Liver (tissue), 9 donors: ENCODE results near the gene SPI1. TPM values are rescaled to one million over a fixed set of nuclear protein-coding genes. Genes with fewer than 3 reads are reported as not detected.
A peak's percentile ranks its signal among the peaks of the same experiment; 100 is the strongest.

Source experiments
- DNase-seq: peaks from one replicate; pipeline ENCODE4 v3.0.0-alpha.2; 2017; ENCODE audit warnings: low spot score
- H3K27ac ChIP-seq, 2 donors: one replicate each; pipeline ENCODE4 v1.7.0; 2013; ENCODE audit warnings: inconsistent platforms in 2 of 2, low read length in 2 of 2, control low read depth in 1 of 2, low read depth in 1 of 2, mild to moderate bottlenecking in 1 of 2
- H3K27me3 ChIP-seq, 4 donors: one replicate each; pipeline versions ENCODE4 v1.6.1 to v1.7.0; 2013; ENCODE audit warnings: low read length in 3 of 4, inconsistent platforms in 1 of 4, mild to moderate bottlenecking in 1 of 4, moderate library complexity in 1 of 4; ENCODE audit not compliant: control insufficient read depth in 4 of 4, insufficient read depth in 4 of 4
- H3K36me3 ChIP-seq, 4 donors: one replicate each; pipeline versions ENCODE4 v1.6.1 to v1.7.0; 2013; ENCODE audit warnings: low read length in 3 of 4, mild to moderate bottlenecking in 3 of 4, low read depth in 1 of 4, moderate library complexity in 1 of 4; ENCODE audit not compliant: control insufficient read depth in 4 of 4, insufficient read depth in 3 of 4
- H3K4me1 ChIP-seq, 4 donors: one replicate each; pipeline versions ENCODE4 v1.6.1 to v1.7.0; 2013; ENCODE audit warnings: low read length in 3 of 4, mild to moderate bottlenecking in 3 of 4, moderate library complexity in 1 of 4; ENCODE audit not compliant: control insufficient read depth in 4 of 4, insufficient read depth in 4 of 4
- H3K4me3 ChIP-seq, 3 donors: one replicate each; pipeline versions ENCODE4 v1.6.1 to v1.7.0; 2013; ENCODE audit warnings: low read length in 3 of 3, control low read depth in 1 of 3, low read depth in 1 of 3, mild to moderate bottlenecking in 1 of 3
- H3K9ac ChIP-seq, 2 donors: one replicate each; pipeline ENCODE4 v1.7.0; 2013; ENCODE audit warnings: low read length in 2 of 2, mild to moderate bottlenecking in 2 of 2, moderate library complexity in 2 of 2, control low read depth in 1 of 2, low read depth in 1 of 2
- H3K9me3 ChIP-seq, 4 donors: one replicate each; pipeline versions ENCODE4 v1.6.1 to v1.7.0; 2013; ENCODE audit warnings: low read length in 3 of 4; ENCODE audit not compliant: control insufficient read depth in 4 of 4
- EGR1 ChIP-seq, 2 donors: IDR thresholded peaks; 2 replicates each; pipeline ENCODE4 v1.6.1; 2016 to 2018; ENCODE audit warnings: antibody characterized with exemption in 2 of 2, low read depth in 2 of 2
- FOXA2 ChIP-seq: IDR thresholded peaks from 2 replicates; pipeline ENCODE4 v1.6.1; 2016; ENCODE audit warnings: antibody characterized with exemption
- GABPA ChIP-seq, 2 donors: IDR thresholded peaks in 1 of 2; conservative IDR thresholded peaks in 1 of 2; 2 replicates each; pipeline ENCODE4 v1.6.1; 2016; ENCODE audit warnings: antibody characterized with exemption in 2 of 2, mild to moderate bottlenecking in 1 of 2, moderate library complexity in 1 of 2
- HNF4A ChIP-seq, 2 donors: conservative IDR thresholded peaks; 2 replicates each; pipeline ENCODE4 v1.6.1; 2016; ENCODE audit warnings: antibody characterized with exemption in 2 of 2, mild to moderate bottlenecking in 2 of 2
- HNF4G ChIP-seq: IDR thresholded peaks from 2 replicates; pipeline ENCODE4 v1.6.1; 2016; ENCODE audit warnings: antibody characterized with exemption
- JUND ChIP-seq, 2 donors: IDR thresholded peaks; 2 replicates each; pipeline ENCODE4 v1.6.1; 2016; ENCODE audit warnings: antibody characterized with exemption in 2 of 2
- MAX ChIP-seq: IDR thresholded peaks from 2 replicates; pipeline ENCODE4 v1.6.1; 2016; ENCODE audit warnings: antibody characterized with exemption
- NR2F2 ChIP-seq: IDR thresholded peaks from 2 replicates; pipeline ENCODE4 v1.6.1; 2016; ENCODE audit warnings: antibody characterized with exemption
- RAD21 ChIP-seq, 2 donors: IDR thresholded peaks; 2 replicates each; pipeline ENCODE4 v1.6.1; 2016; ENCODE audit warnings: antibody characterized with exemption in 2 of 2, mild to moderate bottlenecking in 2 of 2
- RXRA ChIP-seq, 2 donors: IDR thresholded peaks; 2 replicates each; pipeline ENCODE4 v1.6.1; 2017 to 2018; ENCODE audit warnings: antibody characterized with exemption in 2 of 2, mild to moderate bottlenecking in 1 of 2
- SP1 ChIP-seq: IDR thresholded peaks from 2 replicates; pipeline ENCODE4 v1.6.1; 2018; ENCODE audit warnings: antibody characterized with exemption, mild to moderate bottlenecking
- TAF1 ChIP-seq: conservative IDR thresholded peaks from 2 replicates; pipeline ENCODE4 v1.6.1; 2016; ENCODE audit warnings: antibody characterized with exemption, mild to moderate bottlenecking
- YY1 ChIP-seq: IDR thresholded peaks from 2 replicates; pipeline ENCODE4 v1.6.1; 2016; ENCODE audit warnings: antibody characterized with exemption, mild to moderate bottlenecking
- ZBTB33 ChIP-seq: IDR thresholded peaks from 2 replicates; pipeline ENCODE4 v1.6.1; 2016; ENCODE audit warnings: antibody characterized with exemption
- WGBS: extraction: QIAGEN DNeasy Blood & Tissue Kit; methylation state at CpG from one replicate; pipeline ENCODE4 v1.1.7; 2013; 5-methylcytosine and 5-hydroxymethylcytosine counted together
- polyA plus RNA-seq, 2 donors: library from polyadenylated mRNA; stranded (reverse) in 1 of 2; unstranded in 1 of 2; fragments of 200-250 nt in 1 of 2; fragments of >200 nt in 1 of 2; fragmentation: Nextera tagmentation in 1 of 2; extraction: Ambion mirVana in 1 of 2; gene quantifications; one replicate each; pipeline versions ENCODE4 v1.2.1 to v1.2.3, GENCODE V29; 2013 to 2015
- total RNA-seq, 2 donors: library from RNA; depleted of rRNA; stranded (reverse); fragments of >200 nt; gene quantifications; one replicate each; pipeline ENCODE4 v1.2.3, GENCODE V29; 2014
- TF ChIP-seq, protein P1 (sequence below): IDR thresholded peaks from 2 replicates; pipeline ENCODE4 v1.6.1; 2016; ENCODE audit warnings: antibody characterized with exemption
- TF ChIP-seq, protein P2 (sequence below): fragments of 150-350 bp; IDR thresholded peaks from 2 replicates; pipeline ENCODE4 v1.5.1; 2017; ENCODE audit warnings: improper control_type of control experiment, low read depth, low read length; ENCODE audit not compliant: missing input control
- TF ChIP-seq, protein P3 (sequence below): IDR thresholded peaks from 2 replicates; pipeline ENCODE4 v1.6.1; 2016; ENCODE audit warnings: antibody characterized with exemption, mild to moderate bottlenecking
- donor health status: healthy.
- donor health status: healthy.
- donor health status: healthy.
- donor health status: healthy.
- donor health status: healthy.

SPI1 gene
- total and polyA plus RNA-seq, 4 donors: 2.3 to 14.4 (median 13.3) TPM

- WGBS: 95% methylated on average over 5 of the region's 5 CpGs
- H3K4me1 ChIP-seq: no peaks in the 10 kb centered on the region
- H3K27ac ChIP-seq: no peak overlapping the region
Measured at GRCh38 chr11:47327949-47328348, 50.4 kb downstream of the SPI1 start.

More at GRCh38 chr11:47327949-47328348, 50.4 kb downstream of the SPI1 start:
- Histone ChIP-seq H3K9me3 (no peaks in the 10 kb centered on the region), H3K9ac (no peak overlapping the region), H3K36me3 (peaks cover 16 to 51% (median 20%) of the 10 kb centered on the region in 4 donors), H3K27me3 (no peaks in the 10 kb centered on the region), H3K4me3 (no peak overlapping the region)
- TF ChIP-seq MAX (no peak), HNF4G (no peak), HNF4A (conservative IDR thresholded peaks at IDR 0.05) (no peak), TAF1 (no peak), ZBTB33 (no peak), EGR1 (IDR thresholded peaks at IDR 0.05; ENCODE audit: low read depth in 2 of 2) (no peak), SP1 (no peak), GABPA (IDR thresholded peaks at IDR 0.05 in 1 of 2, conservative IDR thresholded peaks at IDR 0.05 in 1 of 2) (no peak), FOXA2 (no peak), YY1 (no peak), RAD21 (IDR thresholded peaks at IDR 0.05) (no peak), RXRA (IDR thresholded peaks at IDR 0.05) (no peak), JUND (IDR thresholded peaks at IDR 0.05) (no peak), NR2F2 (no peak)
- TF ChIP-seq, protein P1, sequence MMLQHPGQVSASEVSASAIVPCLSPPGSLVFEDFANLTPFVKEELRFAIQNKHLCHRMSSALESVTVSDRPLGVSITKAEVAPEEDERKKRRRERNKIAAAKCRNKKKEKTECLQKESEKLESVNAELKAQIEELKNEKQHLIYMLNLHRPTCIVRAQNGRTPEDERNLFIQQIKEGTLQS: no peak
- TF ChIP-seq, protein P2, sequence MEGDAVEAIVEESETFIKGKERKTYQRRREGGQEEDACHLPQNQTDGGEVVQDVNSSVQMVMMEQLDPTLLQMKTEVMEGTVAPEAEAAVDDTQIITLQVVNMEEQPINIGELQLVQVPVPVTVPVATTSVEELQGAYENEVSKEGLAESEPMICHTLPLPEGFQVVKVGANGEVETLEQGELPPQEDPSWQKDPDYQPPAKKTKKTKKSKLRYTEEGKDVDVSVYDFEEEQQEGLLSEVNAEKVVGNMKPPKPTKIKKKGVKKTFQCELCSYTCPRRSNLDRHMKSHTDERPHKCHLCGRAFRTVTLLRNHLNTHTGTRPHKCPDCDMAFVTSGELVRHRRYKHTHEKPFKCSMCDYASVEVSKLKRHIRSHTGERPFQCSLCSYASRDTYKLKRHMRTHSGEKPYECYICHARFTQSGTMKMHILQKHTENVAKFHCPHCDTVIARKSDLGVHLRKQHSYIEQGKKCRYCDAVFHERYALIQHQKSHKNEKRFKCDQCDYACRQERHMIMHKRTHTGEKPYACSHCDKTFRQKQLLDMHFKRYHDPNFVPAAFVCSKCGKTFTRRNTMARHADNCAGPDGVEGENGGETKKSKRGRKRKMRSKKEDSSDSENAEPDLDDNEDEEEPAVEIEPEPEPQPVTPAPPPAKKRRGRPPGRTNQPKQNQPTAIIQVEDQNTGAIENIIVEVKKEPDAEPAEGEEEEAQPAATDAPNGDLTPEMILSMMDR: no peak
- TF ChIP-seq, protein P3, sequence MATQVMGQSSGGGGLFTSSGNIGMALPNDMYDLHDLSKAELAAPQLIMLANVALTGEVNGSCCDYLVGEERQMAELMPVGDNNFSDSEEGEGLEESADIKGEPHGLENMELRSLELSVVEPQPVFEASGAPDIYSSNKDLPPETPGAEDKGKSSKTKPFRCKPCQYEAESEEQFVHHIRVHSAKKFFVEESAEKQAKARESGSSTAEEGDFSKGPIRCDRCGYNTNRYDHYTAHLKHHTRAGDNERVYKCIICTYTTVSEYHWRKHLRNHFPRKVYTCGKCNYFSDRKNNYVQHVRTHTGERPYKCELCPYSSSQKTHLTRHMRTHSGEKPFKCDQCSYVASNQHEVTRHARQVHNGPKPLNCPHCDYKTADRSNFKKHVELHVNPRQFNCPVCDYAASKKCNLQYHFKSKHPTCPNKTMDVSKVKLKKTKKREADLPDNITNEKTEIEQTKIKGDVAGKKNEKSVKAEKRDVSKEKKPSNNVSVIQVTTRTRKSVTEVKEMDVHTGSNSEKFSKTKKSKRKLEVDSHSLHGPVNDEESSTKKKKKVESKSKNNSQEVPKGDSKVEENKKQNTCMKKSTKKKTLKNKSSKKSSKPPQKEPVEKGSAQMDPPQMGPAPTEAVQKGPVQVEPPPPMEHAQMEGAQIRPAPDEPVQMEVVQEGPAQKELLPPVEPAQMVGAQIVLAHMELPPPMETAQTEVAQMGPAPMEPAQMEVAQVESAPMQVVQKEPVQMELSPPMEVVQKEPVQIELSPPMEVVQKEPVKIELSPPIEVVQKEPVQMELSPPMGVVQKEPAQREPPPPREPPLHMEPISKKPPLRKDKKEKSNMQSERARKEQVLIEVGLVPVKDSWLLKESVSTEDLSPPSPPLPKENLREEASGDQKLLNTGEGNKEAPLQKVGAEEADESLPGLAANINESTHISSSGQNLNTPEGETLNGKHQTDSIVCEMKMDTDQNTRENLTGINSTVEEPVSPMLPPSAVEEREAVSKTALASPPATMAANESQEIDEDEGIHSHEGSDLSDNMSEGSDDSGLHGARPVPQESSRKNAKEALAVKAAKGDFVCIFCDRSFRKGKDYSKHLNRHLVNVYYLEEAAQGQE: no peak
- peak; percentile 30 for DNase-seq
